Glutamatergic neuron (in vitro differentiated cells): ENCODE measurements around the gene SCN5A. TPM values are rescaled to one million over a fixed set of nuclear protein-coding genes. Genes with fewer than 3 reads are reported as not detected.

Experiments
- DNase-seq: peaks from one replicate; pipeline ENCODE4 v3.0.0; 2022
- H3K27ac Mint-ChIP-seq: one replicate; pipeline ENCODE4 v1.8.0; 2020; ENCODE audit warnings: mild to moderate bottlenecking, mixed read lengths, inconsistent platforms; ENCODE audit not compliant: unreplicated experiment
- H3K27me3 Mint-ChIP-seq: one replicate; pipeline ENCODE4 v1.8.0; 2020; ENCODE audit warnings: mild to moderate bottlenecking, moderate library complexity, mixed read lengths, inconsistent platforms; ENCODE audit not compliant: unreplicated experiment
- H3K36me3 Mint-ChIP-seq: one replicate; pipeline ENCODE4 v1.8.0; 2020; ENCODE audit warnings: mild to moderate bottlenecking, mixed read lengths, inconsistent platforms; ENCODE audit not compliant: unreplicated experiment
- H3K4me1 Mint-ChIP-seq: one replicate; pipeline ENCODE4 v1.8.0; 2020; ENCODE audit warnings: mild to moderate bottlenecking, low read depth, mixed read lengths, inconsistent platforms; ENCODE audit not compliant: unreplicated experiment
- H3K4me3 Mint-ChIP-seq: one replicate; pipeline ENCODE4 v1.8.0; 2020; ENCODE audit warnings: mild to moderate bottlenecking, mixed read lengths, inconsistent platforms; ENCODE audit not compliant: unreplicated experiment
- H3K9me3 Mint-ChIP-seq: one replicate; pipeline ENCODE4 v1.8.0; 2020; ENCODE audit warnings: mild to moderate bottlenecking, moderate library complexity, mixed read lengths, inconsistent platforms; ENCODE audit not compliant: unreplicated experiment
- total RNA-seq: library from RNA; stranded (reverse); fragmentation: NEBNext Ultra II Directional; extraction: Animal tissue kit (Norgen Biotek cat#: 25700); gene quantifications from one replicate; pipeline ENCODE4 v1.2.1, GENCODE V29; 2021; ENCODE audit not compliant: unreplicated experiment
- TF ChIP-seq, protein P1 (sequence below): fragments of 200-600 bp; sonication (generic); IDR thresholded peaks from one replicate; pipeline ENCODE4 v1.5.0; 2021; ENCODE audit not compliant: partially characterized antibody, unreplicated experiment

The SCN5A gene
- total RNA-seq, 1 donor from 2014 or later = 4.8 TPM

GRCh38 chr3:38519651-38520050, 129.8 kb downstream of the SCN5A start:
- no peaks in the 10 kb centered on the region for H3K9me3 Mint-ChIP-seq
- no peaks in the 10 kb centered on the region for H3K36me3 Mint-ChIP-seq
- no peaks in the 10 kb centered on the region for H3K4me1 Mint-ChIP-seq
- no peak for DNase-seq
- no peak overlapping the region for H3K27ac Mint-ChIP-seq
- no peaks in the 10 kb centered on the region for H3K27me3 Mint-ChIP-seq
- TF ChIP-seq, protein P1, sequence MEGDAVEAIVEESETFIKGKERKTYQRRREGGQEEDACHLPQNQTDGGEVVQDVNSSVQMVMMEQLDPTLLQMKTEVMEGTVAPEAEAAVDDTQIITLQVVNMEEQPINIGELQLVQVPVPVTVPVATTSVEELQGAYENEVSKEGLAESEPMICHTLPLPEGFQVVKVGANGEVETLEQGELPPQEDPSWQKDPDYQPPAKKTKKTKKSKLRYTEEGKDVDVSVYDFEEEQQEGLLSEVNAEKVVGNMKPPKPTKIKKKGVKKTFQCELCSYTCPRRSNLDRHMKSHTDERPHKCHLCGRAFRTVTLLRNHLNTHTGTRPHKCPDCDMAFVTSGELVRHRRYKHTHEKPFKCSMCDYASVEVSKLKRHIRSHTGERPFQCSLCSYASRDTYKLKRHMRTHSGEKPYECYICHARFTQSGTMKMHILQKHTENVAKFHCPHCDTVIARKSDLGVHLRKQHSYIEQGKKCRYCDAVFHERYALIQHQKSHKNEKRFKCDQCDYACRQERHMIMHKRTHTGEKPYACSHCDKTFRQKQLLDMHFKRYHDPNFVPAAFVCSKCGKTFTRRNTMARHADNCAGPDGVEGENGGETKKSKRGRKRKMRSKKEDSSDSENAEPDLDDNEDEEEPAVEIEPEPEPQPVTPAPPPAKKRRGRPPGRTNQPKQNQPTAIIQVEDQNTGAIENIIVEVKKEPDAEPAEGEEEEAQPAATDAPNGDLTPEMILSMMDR = no peak
- H3K4me3 Mint-ChIP-seq = no peak overlapping the region

DNA sequence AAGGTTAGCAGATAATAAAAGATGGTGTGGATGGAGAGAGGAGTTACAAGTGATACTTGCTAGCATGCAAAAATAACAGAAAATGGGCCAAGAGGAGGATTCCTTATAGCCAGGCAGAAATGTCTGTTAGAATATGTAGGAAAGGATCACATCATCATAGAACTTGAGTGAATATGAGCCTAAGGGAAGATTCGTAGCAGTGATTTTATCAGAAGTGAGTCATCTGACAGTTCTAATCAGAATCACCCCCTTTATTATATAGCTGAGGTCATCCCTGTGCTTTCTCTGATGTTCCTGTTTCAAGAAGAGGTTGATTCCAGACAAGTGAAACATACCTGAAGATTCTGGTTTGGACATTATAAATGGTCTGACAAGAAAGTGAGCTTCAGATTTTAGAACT, 130.5 kb downstream of the SCN5A start:
- Mint-ChIP-seq H3K27ac (no peak overlapping the region), H3K4me3 (no peak overlapping the region), H3K27me3 (no peaks in the 10 kb centered on the region), H3K9me3 (no peaks in the 10 kb centered on the region), H3K4me1 (no peaks in the 10 kb centered on the region), H3K36me3 (no peaks in the 10 kb centered on the region)
- TF ChIP-seq, protein P1 = no peak
- DNase-seq = no peak

- H3K27me3 Mint-ChIP-seq = no peaks in the 10 kb centered on the region
- TF ChIP-seq, protein P1 = no peak
- H3K9me3 Mint-ChIP-seq = no peaks in the 10 kb centered on the region
- H3K27ac Mint-ChIP-seq = no peak overlapping the region
- DNase-seq = no peak
- no peaks in the 10 kb centered on the region for H3K4me1 Mint-ChIP-seq
- H3K4me3 Mint-ChIP-seq = no peak overlapping the region
- H3K36me3 Mint-ChIP-seq = no peaks in the 10 kb centered on the region
Measured at GRCh38 chr3:38516669-38517068, 132.8 kb downstream of the SCN5A start.

- H3K4me1 Mint-ChIP-seq = no peaks in the 10 kb centered on the region
- no peaks in the 10 kb centered on the region for H3K27me3 Mint-ChIP-seq
- DNase-seq = no peak
- H3K4me3 Mint-ChIP-seq = no peak overlapping the region
- no peaks in the 10 kb centered on the region for H3K9me3 Mint-ChIP-seq
- no peaks in the 10 kb centered on the region for H3K36me3 Mint-ChIP-seq
- TF ChIP-seq, protein P1 = no peak
- no peak overlapping the region for H3K27ac Mint-ChIP-seq
Measured at GRCh38 chr3:38515367-38515766, 134.1 kb downstream of the SCN5A start.

GRCh38 chr3:38511546-38511945, 137.9 kb downstream of the SCN5A start:
- Mint-ChIP-seq H3K36me3 (no peaks in the 10 kb centered on the region), H3K4me1 (no peaks in the 10 kb centered on the region), H3K27me3 (no peaks in the 10 kb centered on the region), H3K9me3 (no peaks in the 10 kb centered on the region), H3K27ac (no peak overlapping the region), H3K4me3 (no peak overlapping the region)
- TF ChIP-seq, protein P1 = no peak
- no peak for DNase-seq
